ENCODE measurements around the gene MYL12A.
"Not testable (repeated sequence)": the region's sequence is repeated elsewhere in the genome, so short reads cannot be mapped to it uniquely, and the experiment has no call there.

The MYL12A gene

GRCh38 chr18:3247240-3248061 is at the start of gene MYL12A:
MYL12A (plus strand) TSS chr18:3247801; CDS start chr18:3253248, 5,447 bp downstream.
- no peaks in the 10 kb centered on the region for H3K9me3 Mint-ChIP-seq
- DNase-seq (ENCODE audit: low spot score in 2 of 2) (peak; percentile 74 to 81), ATAC-seq (ENCODE audit: low read depth) (peak; percentile 68)
- H3K36me3 Mint-ChIP-seq, result peaks cover 14% of the 10 kb centered on the region
- H3K27me3 Mint-ChIP-seq, result no peaks in the 10 kb centered on the region
- H3K4me1 Mint-ChIP-seq, result peaks cover 27% of the 10 kb centered on the region
- H3K4me3 Mint-ChIP-seq, result peak within 1 kb of the TSS; percentile 93
- H3K27ac Mint-ChIP-seq, result peak within 1 kb of the TSS; percentile 96

GRCh38 chr18:3198260-3198860 is 49.2 kb upstream of the MYL12A start:
- DNase-seq (ENCODE audit: low spot score in 2 of 2); H3K27me3 Mint-ChIP-seq; ATAC-seq (ENCODE audit: low read depth); H3K4me1 Mint-ChIP-seq; H3K27ac Mint-ChIP-seq; H3K4me3 Mint-ChIP-seq; H3K36me3 Mint-ChIP-seq: not testable (repeated sequence)
- peaks cover 11% of the 10 kb centered on the region for H3K9me3 Mint-ChIP-seq

GRCh38 chr18:3199942-3200645 is 47.5 kb upstream of the MYL12A start:
- no peak for DNase-seq (ENCODE audit: low spot score in 2 of 2)
- no peak overlapping the region for H3K4me3 Mint-ChIP-seq
- peaks cover 11% of the 10 kb centered on the region for H3K36me3 Mint-ChIP-seq
- peaks cover 3% of the 10 kb centered on the region for H3K4me1 Mint-ChIP-seq
- no peak overlapping the region for H3K27ac Mint-ChIP-seq
- no peaks in the 10 kb centered on the region for H3K27me3 Mint-ChIP-seq
- peaks cover 16% of the 10 kb centered on the region for H3K9me3 Mint-ChIP-seq
- no peak for ATAC-seq (ENCODE audit: low read depth)

- DNase-seq (ENCODE audit: low spot score in 2 of 2), result no peak
- no peak for ATAC-seq (ENCODE audit: low read depth)
- Mint-ChIP-seq H3K27ac (no peak overlapping the region), H3K9me3 (peaks cover 16% of the 10 kb centered on the region), H3K27me3 (no peaks in the 10 kb centered on the region), H3K4me1 (no peaks in the 10 kb centered on the region), H3K36me3 (peaks cover 21% of the 10 kb centered on the region), H3K4me3 (no peak overlapping the region)
These were observed 42.4 kb upstream of the MYL12A start for GRCh38 chr18:3205239-3205638.

- H3K9me3 Mint-ChIP-seq, result peaks cover 10% of the 10 kb centered on the region
- H3K36me3 Mint-ChIP-seq, result peaks cover 19% of the 10 kb centered on the region
- no peaks in the 10 kb centered on the region for H3K27me3 Mint-ChIP-seq
- H3K4me1 Mint-ChIP-seq, result no peaks in the 10 kb centered on the region
- H3K27ac Mint-ChIP-seq, result no peak overlapping the region
- no peak overlapping the region for H3K4me3 Mint-ChIP-seq
- DNase-seq (ENCODE audit: low spot score in 2 of 2) (no peak), ATAC-seq (ENCODE audit: low read depth) (no peak)
These were observed 40.0 kb upstream of the MYL12A start for GRCh38 chr18:3207565-3207964.

GRCh38 chr18:3209859-3210569 is 37.6 kb upstream of the MYL12A start:
- peaks cover under 1% of the 10 kb centered on the region for H3K9me3 Mint-ChIP-seq
- no peak overlapping the region for H3K27ac Mint-ChIP-seq
- no peak for ATAC-seq (ENCODE audit: low read depth)
- H3K4me3 Mint-ChIP-seq, result no peak overlapping the region
- H3K4me1 Mint-ChIP-seq, result no peaks in the 10 kb centered on the region
- no peak for DNase-seq (ENCODE audit: low spot score in 2 of 2)
- no peaks in the 10 kb centered on the region for H3K27me3 Mint-ChIP-seq
- H3K36me3 Mint-ChIP-seq, result peaks cover 16% of the 10 kb centered on the region

GRCh38 chr18:3211236-3211992 is 36.2 kb upstream of the MYL12A start:
- H3K27me3 Mint-ChIP-seq, result no peaks in the 10 kb centered on the region
- no peak overlapping the region for H3K27ac Mint-ChIP-seq
- H3K4me1 Mint-ChIP-seq, result peaks cover 1% of the 10 kb centered on the region
- H3K36me3 Mint-ChIP-seq, result peaks cover 9% of the 10 kb centered on the region
- no peak for ATAC-seq (ENCODE audit: low read depth)
- peaks cover 3% of the 10 kb centered on the region for H3K9me3 Mint-ChIP-seq
- no peak overlapping the region for H3K4me3 Mint-ChIP-seq
- no peak for DNase-seq (ENCODE audit: low spot score in 2 of 2)

GRCh38 chr18:3212657-3213056 is 34.9 kb upstream of the MYL12A start:
- Mint-ChIP-seq H3K4me1 (peaks cover 2% of the 10 kb centered on the region), H3K27me3 (no peaks in the 10 kb centered on the region), H3K36me3 (peaks cover 6% of the 10 kb centered on the region), H3K9me3 (peaks cover 3% of the 10 kb centered on the region), H3K4me3 (no peak overlapping the region), H3K27ac (no peak overlapping the region)
- DNase-seq (ENCODE audit: low spot score in 2 of 2) (no peak), ATAC-seq (ENCODE audit: low read depth) (no peak)

- ATAC-seq (ENCODE audit: low read depth), result no peak
- H3K27me3 Mint-ChIP-seq, result no peaks in the 10 kb centered on the region
- no peak overlapping the region for H3K4me3 Mint-ChIP-seq
- DNase-seq (ENCODE audit: low spot score in 2 of 2), result no peak
- H3K36me3 Mint-ChIP-seq, result peaks cover 6% of the 10 kb centered on the region
- peaks cover 3% of the 10 kb centered on the region for H3K9me3 Mint-ChIP-seq
- H3K27ac Mint-ChIP-seq, result no peak overlapping the region
- peaks cover 2% of the 10 kb centered on the region for H3K4me1 Mint-ChIP-seq
These were observed 34.1 kb upstream of the MYL12A start for GRCh38 chr18:3213300-3214059.

- Mint-ChIP-seq H3K9me3 (peaks cover 3% of the 10 kb centered on the region), H3K27me3 (no peaks in the 10 kb centered on the region), H3K36me3 (peaks cover 6% of the 10 kb centered on the region), H3K4me1 (peaks cover 2% of the 10 kb centered on the region), H3K4me3 (no peak overlapping the region), H3K27ac (no peak overlapping the region)
- ATAC-seq (ENCODE audit: low read depth) (no peak), DNase-seq (ENCODE audit: low spot score in 2 of 2) (no peak)
These were observed 32.6 kb upstream of the MYL12A start for GRCh38 chr18:3214855-3215637.

- DNase-seq (ENCODE audit: low spot score in 2 of 2) (no peak), ATAC-seq (ENCODE audit: low read depth) (no peak)
- H3K27me3 Mint-ChIP-seq, result no peaks in the 10 kb centered on the region
- peaks cover 3% of the 10 kb centered on the region for H3K9me3 Mint-ChIP-seq
- peaks cover 6% of the 10 kb centered on the region for H3K36me3 Mint-ChIP-seq
- no peak overlapping the region for H3K27ac Mint-ChIP-seq
- peaks cover 2% of the 10 kb centered on the region for H3K4me1 Mint-ChIP-seq
- no peak overlapping the region for H3K4me3 Mint-ChIP-seq
These were observed 30.6 kb upstream of the MYL12A start for GRCh38 chr18:3216987-3217386.

- H3K4me3 Mint-ChIP-seq, result no peak overlapping the region
- H3K9me3 Mint-ChIP-seq, result peaks cover 3% of the 10 kb centered on the region
- peaks cover 6% of the 10 kb centered on the region for H3K36me3 Mint-ChIP-seq
- H3K27ac Mint-ChIP-seq, result peak overlapping the region; percentile 45
- H3K27me3 Mint-ChIP-seq, result no peaks in the 10 kb centered on the region
- ATAC-seq (ENCODE audit: low read depth) (no peak), DNase-seq (ENCODE audit: low spot score in 2 of 2) (no peak)
- H3K4me1 Mint-ChIP-seq, result peaks cover 2% of the 10 kb centered on the region
These were observed 29.5 kb upstream of the MYL12A start for GRCh38 chr18:3217948-3218647.
